OCI-M2 (cell line): ENCODE data around the gene ZCCHC14.
"Not testable (repeated sequence)": the region's sequence is repeated elsewhere in the genome, so short reads cannot be mapped to it uniquely, and the experiment has no call there.

Experiments used
- DNase-seq: peaks from one replicate; lab custom pipeline; 2025; ENCODE audit not compliant: unreplicated experiment; lab: John Stamatoyannopoulos, UW

The ZCCHC14 gene

GRCh38 chr16:87497767-87498290, 5.0 kb upstream of the ZCCHC14 start:
- not testable (repeated sequence) for DNase-seq

GRCh38 chr16:87497023-87497766, 4.4 kb upstream of the ZCCHC14 start:
- DNase-seq, result not testable (repeated sequence)

GRCh38 chr16:87496447-87496801, 3.6 kb upstream of the ZCCHC14 start:
- no peak for DNase-seq

- no peak for DNase-seq
Observed at GRCh38 chr16:87495578-87496446, 3.0 kb upstream of the ZCCHC14 start.

- no peak for DNase-seq
Observed at GRCh38 chr16:87493608-87494280, 920 bp upstream of the ZCCHC14 start.

- no peak for DNase-seq
Observed at GRCh38 chr16:87492291-87492630, 563 bp downstream of the ZCCHC14 start.

- no peak for DNase-seq
Observed at GRCh38 chr16:87491522-87492290, 1.1 kb downstream of the ZCCHC14 start.

- DNase-seq, result not testable (repeated sequence)
Observed at GRCh38 chr16:87490799-87491521, 1.9 kb downstream of the ZCCHC14 start.

- DNase-seq, result no peak
Observed at GRCh38 chr16:87490096-87490798, 2.6 kb downstream of the ZCCHC14 start.

- DNase-seq, result no peak
Observed at GRCh38 chr16:87489434-87490045, 3.3 kb downstream of the ZCCHC14 start.

- not testable (repeated sequence) for DNase-seq
Observed at GRCh38 chr16:87488960-87489359, 3.9 kb downstream of the ZCCHC14 start.

- DNase-seq, result no peak
Observed at GRCh38 chr16:87487361-87487924, 5.4 kb downstream of the ZCCHC14 start.

- DNase-seq, result no peak
Observed at GRCh38 chr16:87486713-87487247, 6.0 kb downstream of the ZCCHC14 start.

GRCh38 chr16:87486282-87486681, 6.5 kb downstream of the ZCCHC14 start:
- no peak for DNase-seq

- DNase-seq, result not testable (repeated sequence)
Observed at GRCh38 chr16:87485792-87486191, 7.0 kb downstream of the ZCCHC14 start.

GRCh38 chr16:87484487-87485331, 8.1 kb downstream of the ZCCHC14 start:
- no peak for DNase-seq

- DNase-seq, result no peak
Observed at GRCh38 chr16:87483481-87483880, 9.3 kb downstream of the ZCCHC14 start.

- DNase-seq, result not testable (repeated sequence)
Observed at GRCh38 chr16:87482670-87483069, 10.2 kb downstream of the ZCCHC14 start.
